GM23338 (cell line): ENCODE data around the gene TAS2R30.

Source experiments
- CREB1 ChIP-seq: fragments of 250-450 bp; sonication (Bioruptor Pico); IDR thresholded peaks from 2 replicates; pipeline ENCODE4 v1.5.0; 2020; ENCODE audit warnings: low read depth, mild to moderate bottlenecking, moderate library complexity
- CTCF ChIP-seq, 2 experiments: fragments of 200-600 bp in 1 of 2; sonication (generic) in 1 of 2; conservative IDR thresholded peaks; 2 replicates each; pipeline versions ENCODE4 v1.5.1 to v1.6.1; 2016 to 2017; ENCODE audit warnings: antibody characterized with exemption in 2 of 2, low read depth in 2 of 2, mild to moderate bottlenecking in 2 of 2, moderate library complexity in 1 of 2
- ETS1 ChIP-seq: IDR thresholded peaks from 2 replicates; pipeline ENCODE4 v1.6.1; 2016; ENCODE audit warnings: antibody characterized with exemption
- EZH2 ChIP-seq: fragments of 200-600 bp; sonication (generic); IDR thresholded peaks from one replicate; pipeline ENCODE4 v1.8.0; 2017; ENCODE audit warnings: antibody characterized with exemption, mild to moderate bottlenecking, low read depth; ENCODE audit not compliant: unreplicated experiment
- EZH2phosphoT487 ChIP-seq: fragments of 200-600 bp; sonication (generic); IDR thresholded peaks from one replicate; pipeline ENCODE4 v1.8.1; 2018; ENCODE audit warnings: antibody characterized with exemption; ENCODE audit not compliant: unreplicated experiment
- JUNB ChIP-seq: IDR thresholded peaks from one replicate; pipeline ENCODE4 v1.6.1; 2016; ENCODE audit warnings: antibody characterized with exemption; ENCODE audit not compliant: unreplicated experiment
- POLR2AphosphoS5 ChIP-seq: IDR thresholded peaks from 2 replicates; pipeline ENCODE4 v1.6.1; 2016; ENCODE audit warnings: antibody characterized with exemption, low read depth
- REST ChIP-seq: IDR thresholded peaks from one replicate; pipeline ENCODE4 v1.6.1; 2018; ENCODE audit warnings: antibody characterized with exemption; ENCODE audit not compliant: unreplicated experiment

GRCh38 chr12:11164384-11164783 lies 29.9 kb upstream of the TAS2R30 start:
- TF ChIP-seq CTCF (conservative IDR thresholded peaks at IDR 0.05; ENCODE audit: low read depth in 2 of 2) (no peak), POLR2AphosphoS5 (no peak), EZH2 (no peak), ETS1 (no peak), EZH2phosphoT487 (no peak), CREB1 (CRISPR knock-in tag) (no peak), JUNB (no peak), REST (no peak)
